IPS-NIHi11 (cell line): Measurements from ENCODE around the gene ATP5F1B.

ENCODE experiments used
- DNase-seq: peaks from one replicate; pipeline ENCODE4 v3.0.0; 2012; ENCODE audit warnings: mixed read lengths, low spot score

ATP5F1B gene

DNA sequence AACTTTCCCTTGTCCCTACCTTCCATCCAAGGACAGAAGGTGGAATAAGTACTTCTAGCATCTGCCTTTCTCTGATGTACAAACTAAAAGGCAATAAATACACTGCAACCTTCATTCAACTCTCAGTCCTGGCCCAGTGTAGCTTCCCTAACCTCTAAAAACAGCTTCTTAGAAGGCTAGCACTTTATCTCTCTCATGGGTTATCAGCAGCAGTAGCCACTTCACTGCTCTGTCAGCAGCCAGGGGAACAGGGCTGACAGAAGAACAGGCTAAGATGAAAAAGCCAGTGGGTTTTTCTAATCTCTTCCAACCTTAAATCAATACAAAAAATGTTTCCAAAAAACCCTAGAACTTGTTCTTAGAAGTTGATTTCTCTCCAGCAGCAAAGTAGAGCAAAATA is 28.9 kb downstream of the ATP5F1B start:
- no peak for DNase-seq

DNA sequence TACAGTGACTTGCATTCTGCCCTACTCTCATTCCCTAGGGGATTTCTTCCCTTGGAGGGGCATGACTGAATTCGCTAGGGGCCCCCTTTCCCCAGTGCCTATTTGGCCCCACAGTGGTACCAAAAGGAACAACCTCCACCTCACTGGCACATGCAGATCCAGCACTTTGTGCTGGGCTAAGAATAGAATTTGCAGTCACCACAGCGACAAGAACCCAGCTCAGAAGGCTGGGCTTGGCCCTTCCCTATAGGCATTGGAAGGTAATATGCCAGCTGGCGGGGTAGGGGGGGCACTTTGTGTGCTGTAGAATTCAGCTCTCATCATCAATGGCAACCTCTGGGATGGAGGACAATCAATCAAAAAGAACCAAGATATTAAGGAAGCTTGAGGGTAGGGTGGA is 29.5 kb downstream of the ATP5F1B start:
- no peak for DNase-seq

DNA sequence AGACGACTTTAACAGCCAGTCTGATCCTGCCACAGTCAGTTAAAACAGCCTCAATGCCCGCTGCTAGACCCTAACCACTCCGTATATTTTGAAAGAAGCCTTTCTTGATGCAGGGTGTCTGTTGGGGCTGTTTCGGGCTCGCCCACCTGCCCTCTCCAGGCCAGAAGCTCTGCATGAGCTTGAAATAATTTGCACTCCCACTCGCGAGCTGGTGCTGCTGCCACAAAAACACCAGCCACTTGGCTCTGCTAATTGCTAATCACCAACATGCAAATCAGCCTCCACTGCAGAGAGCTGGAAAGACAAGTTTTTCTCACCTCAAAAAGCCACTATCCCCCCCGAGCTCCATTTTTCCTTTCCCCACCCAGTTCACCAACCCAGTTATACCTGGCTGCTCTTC is 31.2 kb downstream of the ATP5F1B start:
- DNase-seq: no peak

- no peak for DNase-seq
Observed at GRCh38 chr12:56604355-56604754, 41.4 kb downstream of the ATP5F1B start.

DNA sequence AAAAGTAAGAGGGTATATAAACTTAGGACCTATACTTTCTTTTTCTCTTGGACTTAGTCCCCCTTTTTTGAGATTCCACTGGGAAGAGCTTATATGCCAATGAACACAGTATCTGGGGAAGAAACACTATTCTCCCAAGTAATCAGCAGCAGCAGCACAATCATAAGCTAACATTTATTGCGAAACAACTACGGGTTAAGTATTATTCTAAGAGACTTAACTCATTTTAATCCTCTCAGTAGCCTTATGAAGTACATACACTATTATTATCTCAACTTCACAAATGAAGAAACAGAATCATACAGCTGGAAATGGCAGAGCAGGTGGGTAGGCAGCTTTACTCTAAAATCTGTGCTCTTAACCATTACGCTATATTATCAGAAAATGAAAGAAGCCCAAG is 43.5 kb downstream of the ATP5F1B start:
- no peak for DNase-seq

DNA sequence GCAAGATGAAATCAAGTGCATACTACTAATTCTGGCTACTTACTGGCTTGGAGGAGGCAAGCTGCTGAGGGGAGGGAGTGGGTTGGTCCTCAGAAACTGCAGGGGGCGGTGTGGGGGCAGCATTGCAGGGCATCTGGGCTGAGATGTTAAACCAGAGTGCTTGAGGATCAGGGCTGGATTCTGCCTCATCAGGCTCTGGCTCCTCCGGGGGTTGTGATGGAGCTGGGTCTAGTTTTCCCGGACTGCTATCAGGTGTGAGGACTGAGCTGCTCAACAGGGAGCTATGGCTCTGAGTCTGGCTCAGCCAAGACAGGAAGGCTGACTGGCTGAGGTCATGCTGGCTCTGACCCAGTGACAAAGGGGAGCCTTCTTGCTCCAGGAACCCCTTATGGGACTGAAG is 44.3 kb downstream of the ATP5F1B start:
- peak; percentile 59 for DNase-seq

DNA sequence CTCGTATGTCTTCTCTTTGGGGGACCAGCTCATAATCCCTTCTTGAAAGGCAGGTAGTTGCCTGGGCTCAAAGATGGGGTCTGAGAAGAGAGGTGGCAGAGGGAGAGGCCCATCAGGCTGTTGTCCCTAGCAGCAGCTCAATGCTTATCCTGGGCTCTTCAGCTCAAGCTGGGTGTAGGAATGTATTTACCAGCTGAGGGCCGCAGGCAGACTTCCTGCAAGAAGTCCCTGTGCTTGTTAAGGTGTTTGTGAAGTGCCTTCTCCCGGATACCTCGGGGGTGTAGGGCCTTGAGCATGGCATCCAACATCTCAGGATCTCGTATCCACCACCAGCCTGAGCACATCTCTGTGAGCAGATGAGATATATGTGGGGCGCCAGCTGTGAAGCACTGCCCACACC is 45.0 kb downstream of the ATP5F1B start:
- DNase-seq: no peak

GRCh38 chr12:56599797-56600196 is 46.0 kb downstream of the ATP5F1B start:
- no peak for DNase-seq

- no peak for DNase-seq
Observed at GRCh38 chr12:56599041-56599440, 46.7 kb downstream of the ATP5F1B start.

- no peak for DNase-seq
Observed at GRCh38 chr12:56596815-56597214, 49.0 kb downstream of the ATP5F1B start.

- DNase-seq: peak; percentile 86
Observed at GRCh38 chr12:56593909-56594621, 51.7 kb downstream of the ATP5F1B start.

- DNase-seq: no peak
Observed at GRCh38 chr12:56591961-56592360, 53.8 kb downstream of the ATP5F1B start.

GRCh38 chr12:56591126-56591525 is 54.7 kb downstream of the ATP5F1B start:
- DNase-seq: no peak

GRCh38 chr12:56590237-56590830 is 55.5 kb downstream of the ATP5F1B start:
- peak; percentile 46 for DNase-seq

GRCh38 chr12:56589783-56590182 is 56.0 kb downstream of the ATP5F1B start:
- no peak for DNase-seq
